ENCODE data around the gene EXTL1. TPM values are rescaled to one million over a fixed set of nuclear protein-coding genes. Genes with fewer than 3 reads are reported as not detected.

The EXTL1 gene
- total RNA-seq, 1 donor from 2014 or later, result 4.3 TPM

GRCh38 chr1:26035959-26036755 is 14.6 kb downstream of the EXTL1 start:
- no peak for DNase-seq (ENCODE audit: low spot score)
- TF ChIP-seq, protein P1, sequence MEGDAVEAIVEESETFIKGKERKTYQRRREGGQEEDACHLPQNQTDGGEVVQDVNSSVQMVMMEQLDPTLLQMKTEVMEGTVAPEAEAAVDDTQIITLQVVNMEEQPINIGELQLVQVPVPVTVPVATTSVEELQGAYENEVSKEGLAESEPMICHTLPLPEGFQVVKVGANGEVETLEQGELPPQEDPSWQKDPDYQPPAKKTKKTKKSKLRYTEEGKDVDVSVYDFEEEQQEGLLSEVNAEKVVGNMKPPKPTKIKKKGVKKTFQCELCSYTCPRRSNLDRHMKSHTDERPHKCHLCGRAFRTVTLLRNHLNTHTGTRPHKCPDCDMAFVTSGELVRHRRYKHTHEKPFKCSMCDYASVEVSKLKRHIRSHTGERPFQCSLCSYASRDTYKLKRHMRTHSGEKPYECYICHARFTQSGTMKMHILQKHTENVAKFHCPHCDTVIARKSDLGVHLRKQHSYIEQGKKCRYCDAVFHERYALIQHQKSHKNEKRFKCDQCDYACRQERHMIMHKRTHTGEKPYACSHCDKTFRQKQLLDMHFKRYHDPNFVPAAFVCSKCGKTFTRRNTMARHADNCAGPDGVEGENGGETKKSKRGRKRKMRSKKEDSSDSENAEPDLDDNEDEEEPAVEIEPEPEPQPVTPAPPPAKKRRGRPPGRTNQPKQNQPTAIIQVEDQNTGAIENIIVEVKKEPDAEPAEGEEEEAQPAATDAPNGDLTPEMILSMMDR (IDR thresholded peaks at IDR 0.05), result peak; percentile 98
- peak overlapping the region; percentile 89 for H3K27ac Mint-ChIP-seq (ENCODE audit: unreplicated experiment)
- H3K4me1 Mint-ChIP-seq (ENCODE audit: low read depth), result peaks cover 18% of the 10 kb centered on the region
- no peaks in the 10 kb centered on the region for H3K27me3 Mint-ChIP-seq (ENCODE audit: low read depth)
- no peaks in the 10 kb centered on the region for H3K36me3 Mint-ChIP-seq (ENCODE audit: low read depth)
- no peaks in the 10 kb centered on the region for H3K9me3 Mint-ChIP-seq (ENCODE audit: low read depth)
- peak overlapping the region; percentile 96 for H3K4me3 Mint-ChIP-seq (ENCODE audit: unreplicated experiment)

- Mint-ChIP-seq H3K27ac (ENCODE audit: unreplicated experiment) (no peak overlapping the region), H3K36me3 (ENCODE audit: low read depth) (no peaks in the 10 kb centered on the region), H3K27me3 (ENCODE audit: low read depth) (no peaks in the 10 kb centered on the region), H3K4me3 (ENCODE audit: unreplicated experiment) (peak overlapping the region; percentile 96), H3K9me3 (ENCODE audit: low read depth) (no peaks in the 10 kb centered on the region), H3K4me1 (ENCODE audit: low read depth) (peaks cover 18% of the 10 kb centered on the region)
- no peak for DNase-seq (ENCODE audit: low spot score)
- TF ChIP-seq, protein P1 (IDR thresholded peaks at IDR 0.05), result no peak
Observed at GRCh38 chr1:26036756-26037281, 15.2 kb downstream of the EXTL1 start.

DNA sequence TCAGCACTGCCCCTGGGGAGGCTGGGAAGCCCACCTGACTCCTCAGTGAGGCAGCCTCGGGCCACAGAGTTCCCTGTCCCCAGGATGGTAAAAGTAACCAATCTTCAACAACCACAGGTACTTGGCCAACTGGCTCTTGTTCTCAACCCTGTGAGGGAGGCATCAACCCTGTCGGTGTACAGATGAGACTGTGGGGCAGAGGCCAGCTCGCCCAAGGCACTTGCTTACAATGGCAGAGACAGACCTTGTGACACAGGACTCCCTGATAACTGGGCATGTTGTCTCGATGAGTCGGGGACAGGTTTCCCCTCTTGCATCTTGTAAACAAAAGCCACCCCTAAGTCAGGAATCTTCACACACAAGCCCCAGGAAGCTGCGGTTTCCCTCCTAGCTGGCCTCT is 16.3 kb downstream of the EXTL1 start:
- Mint-ChIP-seq H3K36me3 (ENCODE audit: low read depth) (no peaks in the 10 kb centered on the region), H3K27ac (ENCODE audit: unreplicated experiment) (no peak overlapping the region), H3K4me3 (ENCODE audit: unreplicated experiment) (no peak overlapping the region), H3K4me1 (ENCODE audit: low read depth) (peaks cover 18% of the 10 kb centered on the region), H3K27me3 (ENCODE audit: low read depth) (peaks cover 4% of the 10 kb centered on the region), H3K9me3 (ENCODE audit: low read depth) (no peaks in the 10 kb centered on the region)
- DNase-seq (ENCODE audit: low spot score), result no peak
- TF ChIP-seq, protein P1 (IDR thresholded peaks at IDR 0.05), result no peak

GRCh38 chr1:26038477-26038876 is 16.9 kb downstream of the EXTL1 start:
- TF ChIP-seq, protein P1 (IDR thresholded peaks at IDR 0.05), result no peak
- H3K4me3 Mint-ChIP-seq (ENCODE audit: unreplicated experiment), result no peak overlapping the region
- H3K36me3 Mint-ChIP-seq (ENCODE audit: low read depth), result no peaks in the 10 kb centered on the region
- DNase-seq (ENCODE audit: low spot score), result no peak
- no peaks in the 10 kb centered on the region for H3K9me3 Mint-ChIP-seq (ENCODE audit: low read depth)
- peaks cover 4% of the 10 kb centered on the region for H3K27me3 Mint-ChIP-seq (ENCODE audit: low read depth)
- H3K4me1 Mint-ChIP-seq (ENCODE audit: low read depth), result peaks cover 18% of the 10 kb centered on the region
- no peak overlapping the region for H3K27ac Mint-ChIP-seq (ENCODE audit: unreplicated experiment)

- TF ChIP-seq, protein P1 (IDR thresholded peaks at IDR 0.05), result no peak
- Mint-ChIP-seq H3K4me1 (ENCODE audit: low read depth) (peaks cover 18% of the 10 kb centered on the region), H3K27ac (ENCODE audit: unreplicated experiment) (no peak overlapping the region), H3K4me3 (ENCODE audit: unreplicated experiment) (no peak overlapping the region), H3K36me3 (ENCODE audit: low read depth) (no peaks in the 10 kb centered on the region), H3K27me3 (ENCODE audit: low read depth) (peaks cover 5% of the 10 kb centered on the region), H3K9me3 (ENCODE audit: low read depth) (no peaks in the 10 kb centered on the region)
- DNase-seq (ENCODE audit: low spot score), result no peak
Observed at GRCh38 chr1:26038904-26039303, 17.3 kb downstream of the EXTL1 start.

All from chondrocyte (in vitro differentiated cells).